Measurements from ENCODE around the gene SLC47A1. TPM values are rescaled to one million over a fixed set of nuclear protein-coding genes. Genes with fewer than 3 reads are reported as not detected.

The SLC47A1 gene
- total RNA-seq, 1 experiment from 2014 or later: 16.1 TPM

- intact Hi-C loops (cut with micrococcal nuclease; ENCODE audit: unreplicated experiment) (no loop called here), in situ Hi-C loops (cut with HindIII; ENCODE audit: low pct_unique_long_range_greater_than_20kb, low sequenced_read_pairs) (no loop called here)
- no peak overlapping the region for H3K4me3 ChIP-seq (ENCODE audit: low read depth in 2 of 2, low read length in 2 of 2)
- TF ChIP-seq REST (IDR thresholded peaks at IDR 0.05; ENCODE audit: insufficient read depth in 1 of 2, low read depth in 2 of 2, low read length in 1 of 2): no peak
- no peak for TF ChIP-seq TCF7L2 (IDR thresholded peaks at IDR 0.05; ENCODE audit: low read depth, low read length)
- TF ChIP-seq SIN3A (IDR thresholded peaks at IDR 0.05; ENCODE audit: borderline replicate concordance, insufficient read depth, low read depth, low read length): no peak
- no peak for TF ChIP-seq POLR2AphosphoS5 (IDR thresholded peaks at IDR 0.05; ENCODE audit: low read depth, low read length)
- no peak for TF ChIP-seq CTCF (IDR thresholded peaks at IDR 0.05)
- H3K27me3 ChIP-seq (ENCODE audit: control insufficient read depth, insufficient read depth, low read length): no peaks in the 10 kb centered on the region
- H3K36me3 ChIP-seq (ENCODE audit: control insufficient read depth, insufficient read depth, low read length): no peaks in the 10 kb centered on the region
- POLR2A ChIA-PET: no interaction called here
- no TSS peak for BruUV-seq (replicated peaks)
- CTCF ChIA-PET: no interaction called here
- DNase-seq (ENCODE audit: low read depth, low spot score) (no peak), ATAC-seq (no peak)
- no peak overlapping the region for H3K27ac ChIP-seq (ENCODE audit: low read length)
- H3K4me1 ChIP-seq (ENCODE audit: control insufficient read depth, insufficient read depth, low read length): peaks cover 3% of the 10 kb centered on the region; the same call in 1 of the 2 replicates
- no peaks in the 10 kb centered on the region for H3K9me3 ChIP-seq (ENCODE audit: control insufficient read depth, insufficient read depth, low read depth, low read length)
These were observed 3.5 kb downstream of the SLC47A1 start for GRCh38 chr17:19537111-19537510.

- H3K36me3 ChIP-seq (ENCODE audit: control insufficient read depth, insufficient read depth, low read length): no peaks in the 10 kb centered on the region
- H3K9me3 ChIP-seq (ENCODE audit: control insufficient read depth, insufficient read depth, low read depth, low read length): no peaks in the 10 kb centered on the region
- TF ChIP-seq REST (IDR thresholded peaks at IDR 0.05; ENCODE audit: insufficient read depth in 1 of 2, low read depth in 2 of 2, low read length in 1 of 2): no peak
- TF ChIP-seq TCF7L2 (IDR thresholded peaks at IDR 0.05; ENCODE audit: low read depth, low read length): no peak
- TF ChIP-seq POLR2AphosphoS5 (IDR thresholded peaks at IDR 0.05; ENCODE audit: low read depth, low read length): no peak
- TF ChIP-seq SIN3A (IDR thresholded peaks at IDR 0.05; ENCODE audit: borderline replicate concordance, insufficient read depth, low read depth, low read length): no peak
- no peak for TF ChIP-seq CTCF (IDR thresholded peaks at IDR 0.05)
- no peak overlapping the region for H3K4me3 ChIP-seq (ENCODE audit: low read depth in 2 of 2, low read length in 2 of 2)
- BruUV-seq (replicated peaks): no TSS peak
- ChIA-PET POLR2A (interaction anchor here (0.5 to 0.6 kb wide), 2 partner anchors 79 to 152 kb away, joined by 6 to 7 read pairs; no protein-coding TSS in a partner anchor), CTCF (no interaction called here)
- no peaks in the 10 kb centered on the region for H3K27me3 ChIP-seq (ENCODE audit: control insufficient read depth, insufficient read depth, low read length)
- no peak for ATAC-seq
- no peak overlapping the region for H3K27ac ChIP-seq (ENCODE audit: low read length)
- intact Hi-C loops (cut with micrococcal nuclease; ENCODE audit: unreplicated experiment): no loop called here
- no peaks in the 10 kb centered on the region; the same call in 1 of the 2 replicates for H3K4me1 ChIP-seq (ENCODE audit: control insufficient read depth, insufficient read depth, low read length)
- in situ Hi-C loops (cut with HindIII; ENCODE audit: low pct_unique_long_range_greater_than_20kb, low sequenced_read_pairs): no loop called here
- no peak for DNase-seq (ENCODE audit: low read depth, low spot score)
These were observed 4.7 kb downstream of the SLC47A1 start for GRCh38 chr17:19538095-19539039.
